Astrocyte of the spinal cord (primary cell): ENCODE data around the gene ASAP2.

ENCODE experiments used
- DNase-seq: peaks from one replicate; pipeline ENCODE4 v3.0.0; 2011; ENCODE audit warnings: low read depth, low spot score
- H3K4me3 ChIP-seq: 2 replicates; pipeline ENCODE4 v1.5.1; 2011; ENCODE audit warnings: low read depth, mild to moderate bottlenecking, low read length, moderate library complexity
- CTCF ChIP-seq: IDR thresholded peaks from 2 replicates; pipeline ENCODE4 v1.5.1; 2012; ENCODE audit warnings: low read depth, mild to moderate bottlenecking, low read length, inconsistent platforms
- in situ Hi-C: cut with HindIII; loops from 2 replicates; pipeline ENCODE4 v1.10.0; 2017; ENCODE audit warnings: low sequenced_read_pairs

Gene ASAP2

GRCh38 chr2:9256570-9257043 lies 50.0 kb downstream of the ASAP2 start:
- H3K4me3 ChIP-seq = no peak overlapping the region
- DNase-seq = no peak
- in situ Hi-C loops = no loop called here
- no peak for TF ChIP-seq CTCF

GRCh38 chr2:9258501-9258900 lies 51.9 kb downstream of the ASAP2 start:
- no peak for TF ChIP-seq CTCF
- DNase-seq = peak; percentile 43
- H3K4me3 ChIP-seq = peak overlapping the region; percentile 25
- in situ Hi-C loops = no loop called here

- in situ Hi-C loops = no loop called here
- peak overlapping the region; percentile 11 for H3K4me3 ChIP-seq
- peak; percentile 66 for DNase-seq
- TF ChIP-seq CTCF = no peak
Measured at GRCh38 chr2:9258953-9259399, 52.4 kb downstream of the ASAP2 start.

GRCh38 chr2:9260464-9260918 lies 53.9 kb downstream of the ASAP2 start:
- in situ Hi-C loops = no loop called here
- no peak for TF ChIP-seq CTCF

GRCh38 chr2:9261231-9261883 lies 54.7 kb downstream of the ASAP2 start:
- no peak for DNase-seq
- no peak overlapping the region for H3K4me3 ChIP-seq
- TF ChIP-seq CTCF = no peak
- in situ Hi-C loops = no loop called here

More at GRCh38 chr2:9260464-9260918, 53.9 kb downstream of the ASAP2 start:
- no peak for DNase-seq
- no peak overlapping the region for H3K4me3 ChIP-seq

- H3K4me3 ChIP-seq = no peak overlapping the region
- in situ Hi-C loops = no loop called here
- TF ChIP-seq CTCF = no peak
- DNase-seq = no peak
Measured at GRCh38 chr2:9262671-9263171, 56.1 kb downstream of the ASAP2 start.
